DMS53 treated with DMSO at 0.1 percent for 48 hours (cell line): ENCODE measurements around the gene KCNC1.

Source experiments
- DNase-seq: peaks from one replicate; lab custom pipeline; 2025; ENCODE audit not compliant: unreplicated experiment; lab: John Stamatoyannopoulos, UW

Gene KCNC1

DNA sequence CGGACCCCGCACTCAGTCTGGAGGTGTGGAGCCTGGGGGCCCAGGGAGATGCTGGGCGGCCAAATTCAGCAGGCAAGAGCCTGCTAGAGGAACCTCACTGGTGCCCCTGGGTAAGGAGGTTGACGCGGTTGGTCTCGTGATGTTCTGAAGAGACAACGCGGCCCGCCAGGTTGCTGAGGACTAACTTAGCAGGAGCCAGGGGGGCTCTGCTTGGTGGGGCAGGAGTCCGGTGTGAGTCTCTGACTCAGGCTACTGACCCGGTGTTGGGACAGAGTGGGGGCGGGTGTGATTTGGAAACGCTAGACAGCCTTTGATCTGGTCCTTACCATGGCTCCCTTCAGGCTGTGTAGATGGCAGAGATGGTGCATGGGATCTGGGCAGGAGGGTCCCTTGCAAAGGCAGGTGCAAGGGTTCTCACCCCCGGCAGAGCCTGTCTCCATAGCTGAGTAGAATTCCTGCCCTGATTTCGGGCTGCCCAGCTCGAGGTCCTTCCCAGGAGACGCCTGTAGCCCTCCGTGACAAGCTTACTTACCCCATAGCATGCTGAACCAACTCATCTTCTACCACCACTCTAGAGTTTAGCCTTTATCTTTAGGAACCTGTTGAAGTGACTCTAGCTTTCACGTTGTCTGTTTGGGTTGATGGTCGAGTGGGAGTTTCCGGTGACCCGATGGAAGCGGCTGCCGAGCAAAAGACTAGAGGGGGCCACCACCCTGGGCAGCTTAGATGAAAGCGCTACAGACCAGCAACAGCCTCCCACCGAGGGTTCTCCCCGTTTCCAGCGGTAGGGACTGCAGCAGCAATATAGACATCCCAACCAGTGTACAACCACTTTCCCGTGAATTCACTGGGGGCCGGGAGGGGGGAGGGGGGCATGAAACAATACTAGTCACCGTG lies 38.4 kb downstream of the KCNC1 start:
- no peak for DNase-seq

- DNase-seq = no peak
Measured at GRCh38 chr11:17773674-17774073, 39.1 kb downstream of the KCNC1 start.

DNA sequence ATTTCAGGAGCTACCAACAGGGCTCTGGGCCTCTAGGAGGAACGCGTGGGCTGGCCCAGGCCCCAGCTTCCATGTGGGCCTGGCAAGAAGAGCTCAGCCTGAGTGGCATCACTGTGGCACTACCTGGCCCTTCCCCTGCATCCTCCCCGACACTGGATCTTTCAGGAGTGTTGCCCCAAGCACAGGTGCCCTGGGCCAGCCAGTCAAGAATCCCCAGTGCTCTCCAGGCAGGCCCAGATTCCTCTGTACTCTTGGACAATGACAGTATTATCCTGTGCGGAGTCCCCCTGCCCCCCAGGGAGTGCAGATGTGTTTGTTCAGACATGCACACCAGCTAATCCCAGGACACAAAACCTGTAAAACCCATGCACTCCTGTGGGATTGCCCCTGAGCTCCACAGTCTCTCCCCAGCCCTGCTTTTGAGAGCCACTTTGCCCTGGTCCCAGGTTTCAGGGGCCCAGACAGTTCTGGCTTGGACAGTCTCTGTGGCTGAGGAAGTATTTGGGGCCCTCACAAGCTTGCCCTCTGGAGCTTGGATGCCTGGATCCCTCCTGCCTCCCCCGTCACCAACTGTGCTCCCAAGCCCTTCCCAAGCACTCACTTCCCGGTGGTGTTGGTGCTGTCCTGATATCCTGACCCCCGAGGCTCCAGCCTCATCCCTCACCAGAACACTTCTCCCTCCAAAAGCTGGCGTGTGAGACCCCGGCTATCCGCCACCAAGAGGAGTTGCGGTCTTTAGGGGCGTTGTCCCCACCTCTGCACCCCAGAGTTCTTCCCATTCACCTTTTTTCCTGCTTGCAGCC lies 39.9 kb downstream of the KCNC1 start:
- no peak for DNase-seq

- no peak for DNase-seq
Measured at GRCh38 chr11:17775035-17775348, 40.4 kb downstream of the KCNC1 start.

DNA sequence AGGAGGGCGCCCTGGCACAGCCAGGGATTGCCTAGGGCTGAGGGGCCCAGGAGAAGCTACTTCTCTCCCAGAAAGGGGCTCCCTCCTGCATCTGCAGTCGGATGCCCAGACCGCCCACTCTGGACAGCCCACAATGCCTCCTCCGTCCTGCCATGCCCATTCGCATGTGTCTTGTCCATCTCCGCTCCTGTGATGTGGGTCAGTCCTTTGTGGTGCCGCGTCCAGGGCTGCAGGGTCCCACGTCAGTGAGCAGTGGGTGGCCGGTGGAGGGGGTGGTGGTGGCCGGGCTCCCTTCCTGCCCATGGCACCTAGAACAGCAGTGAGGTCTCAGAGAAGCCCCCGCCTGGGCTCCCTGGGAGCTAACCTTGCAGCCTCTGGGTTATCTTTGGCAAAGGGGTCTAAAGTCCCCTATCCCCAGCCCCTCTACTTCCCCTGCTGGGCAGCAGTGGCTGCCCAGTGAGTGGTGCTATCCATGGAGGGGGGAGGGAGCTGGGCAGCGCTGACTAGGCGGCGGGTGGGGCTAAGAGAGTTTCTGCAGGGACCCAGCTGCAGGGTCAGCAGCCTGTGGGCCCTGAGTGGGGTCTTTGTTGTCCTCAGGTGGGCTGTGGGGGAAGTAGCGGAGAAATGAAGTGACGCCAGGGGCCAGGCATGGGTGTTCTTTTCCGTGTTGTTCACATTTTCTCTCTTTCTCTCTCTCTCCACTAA lies 41.1 kb downstream of the KCNC1 start:
- DNase-seq = no peak

- no peak for DNase-seq
Measured at GRCh38 chr11:17776212-17776875, 41.8 kb downstream of the KCNC1 start.

GRCh38 chr11:17777086-17777737 lies 42.6 kb downstream of the KCNC1 start:
- no peak for DNase-seq

GRCh38 chr11:17777738-17778091 lies 43.1 kb downstream of the KCNC1 start:
- DNase-seq = no peak

GRCh38 chr11:17778352-17778751 lies 43.8 kb downstream of the KCNC1 start:
- no peak for DNase-seq

DNA sequence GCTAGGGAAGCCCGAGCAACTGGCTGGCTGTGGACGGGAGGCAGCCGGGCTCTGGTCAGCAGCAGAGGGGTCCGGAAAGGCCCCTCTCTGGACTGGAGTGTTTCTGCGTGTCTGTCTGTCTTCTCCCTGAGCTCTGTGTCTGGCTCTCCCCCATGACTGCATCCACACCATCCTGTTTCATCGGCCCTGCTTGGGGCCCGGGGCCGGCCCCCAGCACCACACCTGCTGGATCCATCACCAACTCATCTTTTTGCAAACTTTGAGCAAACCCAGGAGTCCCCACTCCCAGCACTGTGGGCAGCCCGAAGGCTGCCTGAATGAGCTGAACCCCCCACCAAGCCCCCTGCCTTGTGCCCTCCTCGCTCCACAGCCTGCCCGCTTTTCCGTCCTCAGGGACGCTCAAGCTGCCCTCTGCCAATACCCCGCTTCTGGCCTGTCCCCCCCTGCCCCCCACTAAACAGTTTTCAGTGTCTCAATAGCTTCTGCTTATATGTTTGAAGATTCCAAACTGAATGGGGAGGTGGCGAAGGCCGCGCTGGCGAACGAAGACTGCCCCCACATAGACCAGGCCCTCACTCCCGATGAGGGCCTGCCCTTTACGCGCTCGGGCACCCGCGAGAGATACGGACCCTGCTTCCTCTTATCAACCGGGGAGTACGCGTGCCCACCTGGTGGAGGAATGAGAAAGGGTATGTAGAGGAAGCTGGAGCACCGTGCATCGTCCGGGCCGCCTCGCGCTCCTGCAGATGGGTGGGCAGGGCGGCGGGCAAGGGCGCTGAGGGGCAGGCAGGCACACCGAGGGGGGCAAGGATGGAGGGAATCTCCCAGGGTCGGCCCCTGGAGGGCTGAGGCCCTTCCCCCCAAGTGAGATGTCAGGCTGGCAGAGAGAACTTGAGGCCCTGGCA lies 44.6 kb downstream of the KCNC1 start:
- no peak for DNase-seq

DNA sequence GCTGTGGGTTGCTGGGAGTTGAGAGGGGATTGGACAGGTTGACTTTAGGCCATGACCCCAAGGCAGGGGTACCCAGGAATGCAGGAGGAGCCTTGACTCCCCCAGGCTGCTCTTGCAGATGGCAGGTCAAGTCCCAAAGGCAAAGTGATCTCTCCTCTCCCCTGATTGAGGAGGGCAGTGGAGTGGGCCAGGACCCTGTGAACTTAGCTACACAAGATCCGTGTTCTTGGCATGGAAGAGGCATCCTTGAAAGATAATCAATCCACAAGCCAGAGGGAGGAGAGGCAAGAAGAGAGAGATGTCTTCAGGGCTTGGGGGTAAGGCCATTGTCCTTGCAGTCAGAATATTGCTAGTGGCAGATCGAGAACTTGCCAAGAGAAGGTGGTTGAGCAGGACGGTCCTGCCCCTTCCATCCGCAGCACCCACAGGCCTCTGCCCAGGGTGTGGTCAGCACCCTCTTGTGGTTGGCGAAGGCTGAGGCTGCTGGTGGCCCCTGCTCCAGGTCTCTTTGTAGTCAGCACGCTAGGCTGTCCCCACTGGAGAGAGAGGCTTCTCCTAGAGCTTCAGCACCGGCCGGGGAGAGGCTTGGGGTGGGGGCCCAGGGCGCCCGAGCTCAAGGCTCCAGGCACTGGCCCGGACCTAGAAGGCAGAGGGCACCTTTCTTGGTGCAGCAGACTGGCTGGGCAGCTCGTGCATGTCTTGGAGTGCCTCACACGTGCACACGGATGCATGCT lies 45.4 kb downstream of the KCNC1 start:
- DNase-seq = no peak

- no peak for DNase-seq
Measured at GRCh38 chr11:17780668-17781067, 46.1 kb downstream of the KCNC1 start.

DNA sequence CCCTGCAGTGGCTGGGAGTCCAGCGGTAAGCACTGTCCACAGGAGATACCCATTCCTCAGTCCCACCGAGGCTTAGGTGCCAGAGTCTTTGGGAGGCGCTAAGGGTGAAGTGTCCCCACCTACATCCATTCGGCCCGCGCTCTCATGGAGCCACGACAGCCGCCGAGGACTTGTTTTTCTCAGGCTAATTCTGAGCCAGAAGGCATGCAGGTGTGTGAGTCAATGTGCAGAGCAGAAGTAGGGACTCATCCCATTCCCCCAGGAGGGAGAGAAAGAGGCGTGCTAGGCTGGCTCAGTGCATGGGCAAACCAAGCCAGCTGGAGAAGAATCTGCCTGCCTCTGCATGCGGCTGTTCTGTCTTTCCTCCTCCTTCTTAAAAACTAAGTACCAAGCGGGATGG lies 46.6 kb downstream of the KCNC1 start:
- DNase-seq = no peak

GRCh38 chr11:17781626-17782025 lies 47.0 kb downstream of the KCNC1 start:
- DNase-seq = no peak

DNA sequence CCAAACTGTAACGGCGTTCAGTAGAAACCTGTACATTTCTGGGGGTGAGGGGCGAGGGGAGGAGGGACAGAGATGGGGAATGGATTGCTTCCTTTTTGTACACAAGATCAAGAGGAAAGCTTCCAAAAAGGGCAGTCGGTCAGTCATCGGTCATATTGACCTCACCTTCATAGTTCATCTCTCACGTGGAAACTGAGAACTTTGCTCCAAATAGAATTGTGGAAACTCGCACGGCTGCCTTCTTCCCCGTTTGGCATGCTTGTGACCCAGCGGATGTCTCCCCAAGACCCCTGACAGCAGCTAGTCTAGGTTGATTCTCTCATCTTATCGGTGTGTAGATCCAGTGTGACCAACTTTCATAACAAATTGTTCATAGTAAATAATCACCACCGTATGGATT lies 47.6 kb downstream of the KCNC1 start:
- DNase-seq = no peak

- no peak for DNase-seq
Measured at GRCh38 chr11:17782603-17783337, 48.2 kb downstream of the KCNC1 start.

DNA sequence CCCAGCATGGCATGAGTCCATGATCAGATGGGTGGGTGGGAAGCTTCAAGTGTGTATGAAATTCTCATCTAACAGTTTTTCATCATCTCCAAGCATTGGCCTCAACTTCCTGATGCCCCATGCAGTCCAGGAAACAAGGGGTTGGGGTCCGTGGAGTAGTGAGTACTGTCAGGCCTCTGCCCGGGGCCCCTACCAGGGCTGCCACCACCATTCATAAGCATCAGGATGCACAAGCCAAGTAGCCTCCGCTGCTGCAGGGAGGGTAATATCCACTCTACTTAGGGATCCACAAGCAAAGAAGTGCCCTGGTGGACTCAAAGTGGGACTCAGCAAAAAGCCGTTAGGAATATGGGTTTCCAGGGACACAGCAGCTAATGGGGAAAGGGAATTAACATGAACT lies 49.3 kb downstream of the KCNC1 start:
- no peak for DNase-seq

DNA sequence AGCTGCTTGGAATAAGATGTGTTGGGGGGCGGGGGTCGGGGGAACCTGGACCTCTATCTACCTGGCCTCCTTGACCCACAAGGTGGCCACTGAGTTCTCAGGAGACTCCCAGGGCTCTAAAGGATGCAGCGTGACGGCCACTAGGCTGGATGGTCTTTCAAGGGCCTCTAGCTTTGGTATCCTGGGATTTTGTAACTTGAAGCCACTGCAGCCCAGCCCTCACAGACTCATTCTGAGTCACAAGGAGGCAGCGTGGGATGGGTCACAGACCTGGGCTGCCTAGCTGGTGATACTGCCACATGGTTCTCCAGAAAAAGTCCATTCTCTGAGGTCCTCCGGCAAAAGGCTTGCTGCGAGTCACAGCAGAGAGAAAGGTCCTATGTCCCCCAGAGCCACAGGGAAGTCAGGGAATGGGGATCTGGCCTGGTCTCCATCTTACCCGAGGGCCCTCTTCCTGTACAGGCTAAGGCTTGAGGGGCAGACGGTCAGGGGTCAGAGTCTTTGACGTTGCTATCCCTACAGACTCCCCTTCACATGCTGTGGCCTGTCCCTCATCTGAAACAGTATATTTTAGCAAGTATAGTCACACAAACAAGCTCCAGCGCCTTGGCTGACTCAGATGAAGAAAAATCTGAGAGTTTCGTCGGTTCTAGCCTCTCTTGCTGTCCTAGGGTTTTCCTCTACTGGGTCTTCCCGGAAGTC lies 52.4 kb downstream of the KCNC1 start:
- DNase-seq = no peak
